GM19239 (cell line): ENCODE data around the gene SLC17A5.
"Not testable (repeated sequence)": the region's sequence is repeated elsewhere in the genome, so short reads cannot be mapped to it uniquely, and the experiment has no call there.

Experiments
- DNase-seq: peaks from one replicate; pipeline ENCODE4 v3.0.0; 2011; ENCODE audit warnings: low spot score; ENCODE audit not compliant: insufficient read length
- FAIRE-seq: peaks from 2 replicates; lab custom pipeline; 2011; peaks lifted over from hg19 to GRCh38; lab: Jason Lieb, UNC

The SLC17A5 gene

GRCh38 chr6:73571218-73572181 lies 82.3 kb downstream of the SLC17A5 start:
- FAIRE-seq, DNase-seq: not testable (repeated sequence)

GRCh38 chr6:73569121-73569520 lies 84.7 kb downstream of the SLC17A5 start:
- FAIRE-seq, result no peak
- no peak for DNase-seq

- DNase-seq (no peak), FAIRE-seq (no peak)
Observed at GRCh38 chr6:73566954-73567591, 86.7 kb downstream of the SLC17A5 start.

GRCh38 chr6:73566486-73566871 lies 87.3 kb downstream of the SLC17A5 start:
- not testable (repeated sequence) for DNase-seq, FAIRE-seq

GRCh38 chr6:73565767-73566485 lies 87.9 kb downstream of the SLC17A5 start:
- FAIRE-seq, result no peak
- no peak for DNase-seq

- FAIRE-seq (no peak), DNase-seq (no peak)
Observed at GRCh38 chr6:73564578-73565345, 89.0 kb downstream of the SLC17A5 start.

DNA sequence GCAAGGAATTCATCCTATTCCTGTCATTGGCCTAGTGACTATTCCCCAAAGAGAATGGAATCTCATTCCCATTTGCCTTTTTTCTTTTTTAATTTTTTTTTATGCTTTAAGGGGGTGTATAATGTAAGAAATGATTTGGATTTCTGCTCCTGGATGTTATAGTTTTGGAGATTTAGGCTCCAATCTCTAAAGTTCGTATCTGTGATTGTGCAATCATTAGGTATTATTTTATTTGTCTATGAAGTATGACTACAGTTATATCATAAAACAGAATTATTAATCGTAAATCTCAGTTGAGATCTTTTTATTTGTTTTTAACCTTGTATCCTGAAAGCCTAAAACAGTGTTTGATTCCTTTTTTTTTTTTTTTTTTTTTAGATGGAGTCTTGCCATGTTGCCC lies 91.2 kb downstream of the SLC17A5 start:
- DNase-seq, result no peak
- no peak for FAIRE-seq

- FAIRE-seq, result peak; percentile 18
- no peak for DNase-seq
Observed at GRCh38 chr6:73560853-73561407, 92.9 kb downstream of the SLC17A5 start.

DNA sequence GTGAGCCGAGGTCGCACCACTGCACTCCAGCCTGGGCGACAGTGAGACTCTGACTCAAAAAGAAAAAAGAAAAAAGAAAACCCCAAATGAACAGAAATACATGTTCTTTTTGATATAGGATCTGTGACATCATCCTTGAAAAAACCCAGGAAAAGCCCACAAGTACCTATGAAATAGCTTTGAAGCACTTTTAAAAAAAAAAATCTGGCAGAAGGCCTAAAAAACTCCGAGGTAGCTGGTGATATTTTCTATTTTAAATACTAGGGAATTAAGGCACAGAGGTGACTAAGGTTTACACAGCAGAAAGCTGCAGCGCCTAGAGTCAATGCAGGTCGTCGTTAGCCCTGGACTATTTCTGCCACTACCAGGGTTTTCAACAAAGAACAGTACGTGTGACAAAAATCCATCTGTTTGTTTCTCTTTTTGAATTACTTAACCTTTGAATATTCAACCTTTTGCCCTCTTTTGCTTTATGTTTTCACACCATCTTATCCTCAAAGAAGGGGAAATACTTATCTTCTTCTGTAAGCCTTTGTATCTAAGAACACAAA lies 93.5 kb downstream of the SLC17A5 start:
- DNase-seq (no peak), FAIRE-seq (peak; percentile 74)

DNA sequence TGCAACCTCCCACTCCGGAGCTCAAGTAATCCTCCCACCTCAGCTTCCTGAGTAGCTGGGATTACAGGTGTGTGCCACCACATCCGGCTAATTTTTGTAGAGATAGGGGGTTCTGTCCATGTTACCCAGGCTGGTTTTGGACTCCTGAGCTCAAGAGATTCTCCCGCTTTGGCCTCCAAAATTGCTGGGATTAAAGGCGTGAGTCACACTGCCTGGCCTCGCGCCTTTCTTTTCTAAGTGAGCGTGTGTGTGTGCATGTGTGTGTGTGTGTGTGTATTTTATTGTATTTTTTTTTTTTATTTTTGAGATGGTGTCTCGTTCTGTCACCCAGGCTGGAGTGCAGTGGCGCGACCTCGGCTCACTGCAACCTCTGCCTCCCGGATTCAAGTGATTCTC lies 94.4 kb downstream of the SLC17A5 start:
- FAIRE-seq, result not testable (repeated sequence)

GRCh38 chr6:73558624-73559398 lies 95.0 kb downstream of the SLC17A5 start:
- FAIRE-seq, result peak; percentile 83
- DNase-seq, result no peak

More for the DNA sequence above, 94.4 kb downstream of the SLC17A5 start:
- DNase-seq, result not testable (repeated sequence)

DNA sequence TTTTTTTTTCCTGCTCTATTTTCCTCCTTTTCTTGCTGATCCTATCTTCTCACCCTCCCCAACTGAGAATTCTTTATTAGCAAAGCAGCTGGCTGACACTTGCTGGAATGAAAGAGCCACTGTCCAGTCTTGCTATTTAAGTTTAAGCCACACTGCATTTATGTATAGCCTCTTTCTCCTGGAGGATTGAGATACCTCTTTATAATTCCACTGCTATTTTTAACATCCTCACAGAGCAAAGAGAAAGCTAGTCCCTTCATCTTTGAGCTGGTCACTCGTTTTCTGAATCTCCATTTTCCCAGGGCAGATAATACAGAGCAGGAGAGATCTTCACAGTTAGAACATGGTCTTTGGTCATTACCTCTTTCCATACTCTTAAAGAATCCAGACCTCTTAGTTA lies 97.0 kb downstream of the SLC17A5 start:
- DNase-seq (no peak), FAIRE-seq (no peak)

GRCh38 chr6:73555380-73555949 lies 98.3 kb downstream of the SLC17A5 start:
- not testable (repeated sequence) for DNase-seq, FAIRE-seq

DNA sequence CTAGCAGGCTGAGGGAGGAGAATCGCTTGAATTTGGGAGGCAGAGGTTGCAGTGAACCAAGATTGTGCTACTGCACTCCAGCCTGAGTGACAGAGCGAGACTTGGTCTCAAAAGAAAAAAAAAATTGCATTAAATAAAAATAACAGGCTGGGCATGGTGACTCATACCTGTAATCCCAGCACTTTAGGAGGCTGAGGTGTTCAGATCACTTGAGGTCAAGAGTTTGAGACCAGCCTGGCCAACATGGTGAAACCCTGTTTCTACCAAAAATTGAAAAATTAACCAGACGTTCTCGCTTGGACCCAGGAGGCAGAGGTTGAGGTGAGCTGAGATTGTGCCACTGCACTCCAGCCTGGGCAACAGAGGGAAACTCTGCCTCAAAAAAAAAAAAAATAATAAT lies 102.7 kb downstream of the SLC17A5 start:
- not testable (repeated sequence) for DNase-seq, FAIRE-seq

- FAIRE-seq, result no peak
- DNase-seq, result no peak
Observed at GRCh38 chr6:73548458-73549446, 105.0 kb downstream of the SLC17A5 start.

GRCh38 chr6:73547036-73547435 lies 106.8 kb downstream of the SLC17A5 start:
- no peak for FAIRE-seq
- no peak for DNase-seq
